HG02885 (cell line): ENCODE results near the gene TBC1D9.

ENCODE experiments used
- ATAC-seq: cut with Tn5 transposase; IDR thresholded peaks from one replicate; pipeline ENCODE4 v1.9.1; 2021; ENCODE audit warnings: mild to moderate bottlenecking; ENCODE audit not compliant: unreplicated experiment, poor library complexity

The TBC1D9 gene

GRCh38 chr4:140633124-140633523, 123.1 kb downstream of the TBC1D9 start:
- no peak for ATAC-seq

- ATAC-seq = no peak
Measured at GRCh38 chr4:140630246-140630645, 125.9 kb downstream of the TBC1D9 start.

DNA sequence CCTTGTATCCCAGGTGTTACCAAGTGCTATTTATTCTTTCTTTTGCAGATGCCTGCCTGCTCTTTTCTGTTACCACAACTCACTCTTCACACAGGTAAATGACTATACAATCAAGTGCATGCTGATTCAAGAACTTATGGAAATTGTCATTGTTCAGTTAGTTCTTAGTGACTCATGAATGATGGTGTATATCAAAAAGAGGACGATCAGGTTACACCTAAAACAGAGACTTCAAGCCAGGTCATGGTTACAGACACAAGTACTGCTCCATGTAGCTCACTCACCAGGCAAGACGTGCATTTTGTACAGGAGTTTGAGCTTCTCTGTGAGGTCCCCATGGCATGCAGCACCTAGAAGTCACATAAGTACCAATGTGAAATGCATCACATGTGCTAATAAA, 128.2 kb downstream of the TBC1D9 start:
- no peak for ATAC-seq

DNA sequence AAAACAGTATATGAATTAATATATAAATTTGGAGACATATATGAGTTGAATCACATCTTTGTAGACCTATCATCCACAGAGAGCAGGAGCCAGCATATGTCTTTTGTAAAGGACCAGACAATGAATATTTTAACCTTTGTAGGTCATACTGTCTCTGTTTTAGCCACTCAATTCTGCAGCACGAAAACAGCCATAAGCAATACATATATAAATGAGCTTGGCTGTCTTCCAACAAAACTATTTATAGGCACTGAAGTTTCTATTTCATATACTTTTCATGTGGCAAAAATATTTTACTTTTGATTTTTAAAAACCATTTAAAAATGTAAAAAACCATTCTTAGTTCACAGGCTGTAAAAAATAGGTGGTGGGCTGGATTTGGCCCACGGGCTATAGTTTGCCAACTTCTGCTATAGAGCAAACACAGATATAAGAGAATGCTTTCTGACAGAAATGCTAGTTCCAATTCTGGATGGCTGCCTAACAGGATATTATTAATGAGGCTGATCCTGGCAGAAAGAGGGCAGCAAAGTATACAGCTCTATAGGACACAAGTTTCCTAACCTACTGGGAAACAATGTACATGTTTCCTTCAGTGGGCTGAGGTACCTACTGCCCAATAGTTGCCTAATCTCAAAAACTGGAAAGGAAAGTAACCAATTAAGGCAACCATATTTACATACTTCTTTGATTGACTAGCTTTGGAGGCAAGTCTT, 129.4 kb downstream of the TBC1D9 start:
- no peak for ATAC-seq

DNA sequence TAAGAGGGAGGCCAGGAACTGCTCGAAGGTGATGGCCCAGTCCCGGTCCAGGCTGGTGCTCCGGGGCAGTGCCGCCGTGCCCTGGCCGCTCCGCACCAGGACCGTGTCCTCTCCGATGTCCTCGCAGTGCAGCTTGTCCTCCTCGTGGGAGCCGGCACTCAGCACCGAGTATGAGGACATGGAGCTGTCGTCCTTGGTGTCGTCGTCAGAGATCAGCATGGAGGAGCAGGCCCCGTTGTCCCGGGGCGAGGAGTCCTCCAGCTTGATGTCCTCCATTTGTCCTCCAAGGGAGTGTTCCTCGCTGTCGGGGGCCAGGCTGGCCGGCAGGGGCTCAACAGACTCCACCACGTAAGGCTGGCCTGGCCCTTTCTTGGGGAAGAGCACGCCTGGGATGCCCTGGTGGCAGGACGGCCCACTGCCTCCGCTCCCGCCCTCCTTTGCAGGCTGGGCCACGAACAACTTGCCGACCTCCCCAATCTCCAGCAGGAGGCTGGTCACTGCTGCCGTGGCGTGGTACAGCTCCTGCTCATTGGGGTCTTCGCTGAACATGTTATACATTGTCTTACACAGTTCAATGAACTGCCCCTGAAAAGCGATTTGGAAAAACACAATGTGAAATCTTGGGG, 133.7 kb downstream of the TBC1D9 start:
- no peak for ATAC-seq

DNA sequence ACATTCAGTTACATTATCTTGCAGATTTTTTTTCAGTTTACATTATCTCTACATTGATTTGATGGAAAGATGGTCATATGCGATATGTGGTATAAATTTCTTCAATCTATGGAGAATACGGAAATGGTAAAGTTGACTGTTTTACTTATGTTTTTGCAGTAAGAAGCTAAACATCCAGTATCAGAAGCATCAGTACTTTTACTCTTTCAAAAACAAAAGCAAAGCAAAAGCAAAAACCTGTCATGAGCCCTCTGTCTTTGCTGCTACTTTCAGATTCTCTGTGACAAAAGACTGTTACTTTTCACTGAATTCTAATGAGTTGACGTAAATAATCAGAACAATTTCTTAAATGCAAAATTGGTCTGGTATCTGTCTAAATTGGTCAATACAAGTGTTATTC, 135.0 kb downstream of the TBC1D9 start:
- no peak for ATAC-seq

DNA sequence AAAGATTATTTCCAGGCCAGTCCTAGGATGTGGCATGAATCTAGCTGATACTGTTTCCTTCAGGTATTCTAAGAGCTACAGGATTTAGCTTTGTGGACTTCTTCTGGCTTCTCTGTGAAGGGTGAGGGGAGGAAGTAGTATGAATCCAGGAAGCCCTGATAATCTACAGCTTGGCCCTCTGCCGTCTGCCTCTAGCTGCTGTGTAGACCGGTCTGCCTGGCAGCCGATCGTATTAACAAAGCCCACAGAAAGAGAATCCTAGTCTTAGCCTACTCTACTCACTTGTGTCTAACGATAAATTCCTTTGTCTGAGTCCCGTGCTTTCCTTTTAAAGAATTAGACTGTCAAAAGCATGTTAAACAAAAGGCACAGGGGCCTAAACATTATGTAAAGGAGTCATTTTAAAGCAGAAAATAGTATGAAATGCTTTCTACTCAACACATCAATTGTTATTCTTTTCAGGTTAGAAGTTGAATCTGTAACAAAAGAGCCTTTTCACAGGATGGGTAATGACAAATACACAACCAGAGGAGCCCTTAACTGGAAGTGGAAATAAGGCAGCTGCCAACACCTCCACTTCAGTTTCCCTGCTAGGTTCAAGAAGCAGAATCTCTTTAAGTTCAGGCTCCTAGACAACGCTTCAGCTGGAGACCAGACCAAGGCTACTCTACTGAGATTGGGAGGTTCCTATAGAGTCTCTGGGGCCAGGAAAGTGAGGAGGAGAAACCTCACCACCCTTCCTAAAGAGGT, 138.5 kb downstream of the TBC1D9 start:
- no peak for ATAC-seq

GRCh38 chr4:140615451-140615850, 140.7 kb downstream of the TBC1D9 start:
- no peak for ATAC-seq

GRCh38 chr4:140612357-140612756, 143.8 kb downstream of the TBC1D9 start:
- no peak for ATAC-seq

DNA sequence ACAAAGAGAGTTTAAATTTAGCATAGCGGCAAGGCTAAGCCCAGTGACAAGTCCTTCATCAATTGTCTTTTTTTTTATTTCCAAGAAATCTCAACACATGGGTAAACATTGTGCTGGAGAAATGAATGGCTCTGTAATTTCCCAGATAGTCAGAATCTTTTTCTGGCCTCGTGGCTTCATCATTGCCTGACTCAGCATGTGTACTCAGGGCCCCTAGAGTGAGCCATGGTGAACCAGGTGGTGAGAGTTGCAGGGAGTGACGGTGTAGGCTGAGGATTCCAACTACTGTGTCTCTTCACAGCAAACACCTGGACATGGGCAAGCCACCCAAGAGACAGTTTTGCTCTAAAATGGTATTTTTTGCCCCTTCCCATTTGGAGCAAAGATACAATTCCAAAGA, 144.3 kb downstream of the TBC1D9 start:
- ATAC-seq = no peak

DNA sequence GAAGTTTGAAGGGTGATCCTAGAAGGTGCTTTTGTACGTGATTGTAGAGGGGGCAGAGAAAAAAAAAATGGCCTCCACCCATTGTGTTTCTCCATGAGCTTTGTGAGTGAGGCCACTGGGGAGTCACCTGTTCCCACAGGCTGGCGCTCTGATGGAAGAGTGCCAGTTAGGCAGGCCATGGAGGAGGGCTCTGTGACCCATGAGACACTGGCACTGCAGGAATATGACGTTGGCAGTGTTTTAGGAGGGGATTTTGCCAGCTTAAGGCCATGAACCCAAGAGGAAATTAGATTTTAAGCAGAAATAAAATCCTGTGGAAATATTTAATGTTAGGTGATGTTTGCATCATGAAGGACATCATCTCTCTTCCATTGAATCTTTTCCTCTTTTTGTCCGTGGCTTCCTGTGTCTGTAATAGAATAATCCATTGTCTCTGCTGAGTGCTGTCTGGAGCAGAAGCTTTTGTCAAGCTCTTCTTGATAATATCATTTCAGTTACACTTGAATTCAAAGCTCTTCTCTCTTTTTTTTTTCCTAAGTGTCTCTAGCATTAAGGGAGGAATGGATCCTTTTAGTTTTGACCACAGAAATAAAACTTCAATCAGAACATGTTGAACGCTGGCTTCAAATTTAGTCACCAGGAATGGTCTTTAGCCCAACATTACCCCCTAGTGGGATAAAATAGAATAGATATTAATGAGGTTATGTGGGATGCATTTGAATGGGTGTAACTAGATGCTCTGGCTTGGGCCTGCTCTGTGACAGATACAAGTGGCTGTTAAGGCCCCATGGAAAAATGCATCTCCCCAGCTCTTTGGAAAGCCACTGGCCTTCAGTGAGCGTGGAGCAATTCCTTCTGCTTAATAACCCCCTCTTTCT, 146.4 kb downstream of the TBC1D9 start:
- ATAC-seq = peak; percentile 95

GRCh38 chr4:140607852-140608251, 148.3 kb downstream of the TBC1D9 start:
- no peak for ATAC-seq

- no peak for ATAC-seq
Measured at GRCh38 chr4:140604544-140604943, 151.6 kb downstream of the TBC1D9 start.

GRCh38 chr4:140603286-140603685, 152.9 kb downstream of the TBC1D9 start:
- ATAC-seq = no peak

DNA sequence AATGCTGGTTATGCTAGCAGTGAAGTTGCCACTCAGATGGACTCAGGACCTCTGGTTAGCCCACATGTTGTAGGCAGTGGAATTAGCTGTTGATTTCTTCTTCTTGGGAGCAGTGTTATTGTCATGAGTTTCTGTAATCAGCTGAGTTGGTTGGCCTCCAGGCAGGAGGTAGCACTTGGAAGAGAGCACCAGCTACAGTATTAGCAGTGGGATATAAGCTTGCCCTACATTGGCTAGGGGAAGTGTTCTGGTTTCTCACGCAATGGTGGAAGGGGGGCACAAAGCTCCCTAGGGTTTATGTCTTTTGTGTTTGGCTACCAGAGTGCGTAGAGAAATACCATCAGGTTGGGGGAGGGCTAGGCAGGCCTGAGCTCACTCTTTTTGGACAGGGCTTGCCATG, 153.5 kb downstream of the TBC1D9 start:
- no peak for ATAC-seq

DNA sequence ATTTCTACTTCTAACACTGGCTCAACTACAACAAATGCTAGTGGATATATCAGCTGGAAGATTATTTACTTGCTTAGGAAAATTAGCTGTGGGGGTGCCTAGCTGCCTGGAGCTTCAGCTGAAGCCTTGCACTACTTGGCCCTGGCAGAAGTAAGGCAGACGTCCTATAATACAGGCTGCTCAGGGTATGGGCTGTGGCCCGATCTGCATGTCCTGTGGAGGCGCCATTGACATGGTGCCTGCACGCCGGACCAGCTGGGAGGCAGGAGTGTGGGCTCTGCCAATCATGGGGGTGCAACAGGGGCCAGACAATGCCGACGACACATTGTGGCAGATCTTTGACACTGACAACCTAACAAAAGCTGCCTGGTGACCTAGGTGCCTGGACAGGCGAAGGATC, 155.8 kb downstream of the TBC1D9 start:
- no peak for ATAC-seq

DNA sequence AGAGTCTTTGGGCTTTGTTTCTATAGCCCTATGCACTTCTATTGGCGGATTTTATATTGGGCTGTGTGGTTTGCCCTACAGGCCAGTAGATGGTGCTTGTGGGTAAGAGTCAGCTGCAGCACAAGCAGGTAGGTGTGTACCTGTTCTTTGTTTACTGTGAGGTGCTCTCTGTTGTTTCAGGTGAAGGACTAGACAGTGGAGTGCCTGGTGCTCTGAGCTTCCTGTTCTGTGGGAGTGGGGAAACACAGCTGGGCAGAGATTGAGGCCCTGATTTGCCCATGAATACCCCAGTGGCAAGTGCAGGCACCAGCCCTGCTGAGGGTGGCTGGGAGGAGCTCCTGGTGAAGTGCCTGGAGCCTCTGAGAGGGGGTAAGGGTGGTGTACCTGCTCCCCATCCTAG, 161.1 kb downstream of the TBC1D9 start:
- peak; percentile 90 for ATAC-seq

GRCh38 chr4:140584439-140584838, 171.7 kb downstream of the TBC1D9 start:
- no peak for ATAC-seq

GRCh38 chr4:140581078-140581477, 175.1 kb downstream of the TBC1D9 start:
- no peak for ATAC-seq

- no peak for ATAC-seq
Measured at GRCh38 chr4:140579278-140579677, 176.9 kb downstream of the TBC1D9 start.

DNA sequence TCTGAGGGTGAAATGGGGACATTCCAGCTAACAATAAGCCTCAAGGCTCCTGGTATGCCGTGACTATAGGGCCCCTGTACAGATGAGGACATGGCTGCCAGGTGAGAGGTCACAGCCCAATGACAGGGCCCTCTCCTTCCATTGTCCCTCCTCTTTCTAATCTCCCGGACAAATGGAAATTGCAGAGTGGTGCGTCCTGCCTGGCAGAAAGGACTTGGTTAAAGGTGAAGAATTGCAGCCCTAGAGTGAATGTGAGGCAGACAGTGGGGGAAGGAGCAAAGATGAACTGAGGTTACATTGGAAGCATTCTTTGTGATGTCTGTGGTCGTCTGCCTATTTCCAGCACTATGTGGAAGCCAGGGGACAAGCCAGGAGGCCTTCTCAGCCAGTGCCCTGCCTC, 180.7 kb downstream of the TBC1D9 start:
- no peak for ATAC-seq
